ENCODE data around the gene DEFB131B.
"Not testable (repeated sequence)": the region's sequence is repeated elsewhere in the genome, so short reads cannot be mapped to it uniquely, and the experiment has no call there.

Gene DEFB131B, protein sequence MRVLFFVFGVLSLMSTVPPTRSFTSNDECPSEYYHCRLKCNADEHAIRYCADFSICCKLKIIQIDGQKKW

GRCh38 chr11:71878059-71878458, at the start of gene DEFB131B:
Gene DEFB131B, plus strand, starts transcription at chr11:71878453. Its CDS starts 0 bp downstream, at chr11:71878453.
- DNase-seq (ENCODE audit: low spot score) = not testable (repeated sequence)

- not testable (repeated sequence) for DNase-seq (ENCODE audit: low spot score)
These were observed 49.0 kb upstream of the DEFB131B start for GRCh38 chr11:71829247-71829646.

- DNase-seq (ENCODE audit: low spot score) = not testable (repeated sequence)
These were observed 48.6 kb upstream of the DEFB131B start for GRCh38 chr11:71829686-71830085.

GRCh38 chr11:71832811-71833210, 45.4 kb upstream of the DEFB131B start, which contains the start of gene DEFB108B:
Gene DEFB108B, plus strand, starts transcription at chr11:71833200. Its CDS starts 0 bp downstream, at chr11:71833200.
- DNase-seq (ENCODE audit: low spot score) = not testable (repeated sequence)

DNA sequence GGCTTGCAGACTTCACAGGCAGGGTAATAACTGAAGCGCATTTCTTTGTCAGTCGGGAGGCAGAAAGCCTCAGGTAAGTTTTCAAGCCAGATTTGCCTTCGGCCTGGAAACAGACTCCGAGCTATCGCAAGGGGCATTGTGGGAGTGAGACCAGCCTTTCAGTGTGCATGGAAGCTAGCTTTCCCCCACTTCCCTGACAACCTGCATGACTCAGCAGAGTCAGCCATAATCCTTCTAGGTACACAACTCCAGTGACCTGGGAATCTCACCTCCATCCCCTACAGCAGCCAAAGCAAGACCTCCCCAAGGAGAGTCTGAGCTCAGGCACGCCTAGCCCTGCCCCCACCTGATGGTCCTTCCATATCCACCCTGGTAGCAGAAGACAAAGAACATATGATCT, 35.5 kb upstream of the DEFB131B start:
- DNase-seq (ENCODE audit: low spot score) = not testable (repeated sequence)

DNA sequence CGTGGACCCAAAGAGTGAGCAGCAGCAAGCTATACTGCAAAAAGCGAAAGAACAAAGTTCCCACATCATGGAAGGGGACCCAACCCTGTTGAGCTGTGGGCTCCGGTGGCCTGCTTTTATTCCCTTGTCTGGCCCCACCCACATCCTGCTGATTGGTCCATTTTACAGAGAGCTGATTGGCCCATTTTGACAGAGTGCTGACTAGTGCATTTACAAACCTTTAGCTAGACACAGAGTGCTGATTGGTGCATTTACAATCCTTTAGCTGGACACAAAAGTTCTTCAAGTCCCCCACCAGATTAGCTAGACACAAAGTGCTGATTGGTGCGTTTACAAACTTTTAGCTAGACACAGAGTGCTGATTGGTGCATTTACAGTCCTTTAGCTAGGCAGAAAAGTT, 34.9 kb upstream of the DEFB131B start:
- not testable (repeated sequence) for DNase-seq (ENCODE audit: low spot score)

DNA sequence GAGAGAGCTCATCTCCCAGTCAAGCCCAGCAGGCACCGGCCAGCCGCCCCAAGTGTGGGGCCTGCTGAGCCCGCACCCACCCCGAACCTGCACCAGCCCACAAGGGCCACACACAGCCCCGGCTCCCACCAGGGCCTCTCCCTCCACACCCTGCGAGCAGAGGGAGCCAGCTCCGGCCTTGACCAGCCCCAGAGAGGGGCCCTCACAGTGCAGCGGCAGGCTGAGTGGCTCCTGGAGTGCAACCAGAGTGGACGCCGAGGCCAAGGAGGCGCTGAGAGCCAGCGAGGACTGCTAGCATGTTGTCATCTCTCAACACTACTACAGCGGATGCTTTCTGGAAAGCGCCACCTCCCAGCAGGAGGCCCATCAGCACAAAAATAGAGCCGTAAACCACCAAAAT, 34.4 kb upstream of the DEFB131B start:
- no peak for DNase-seq (ENCODE audit: low spot score)

DNA sequence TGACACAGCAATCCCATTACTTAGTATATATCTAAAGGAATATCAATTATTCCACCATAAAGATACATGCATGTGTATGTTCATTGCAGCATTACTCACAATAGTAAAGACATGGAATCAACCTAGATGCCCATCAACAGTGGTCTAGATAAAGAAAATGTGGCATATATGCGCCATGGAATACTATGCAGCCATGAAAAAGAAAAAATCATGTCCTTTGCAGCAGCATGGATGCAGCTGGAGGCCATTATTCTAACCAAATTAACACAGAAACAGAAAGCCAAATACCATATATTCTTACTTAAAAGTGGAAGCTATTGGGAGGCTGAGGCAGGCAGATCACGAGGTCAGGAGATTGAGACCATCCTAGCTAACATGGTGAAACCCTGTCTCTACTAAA, 24.4 kb upstream of the DEFB131B start:
- DNase-seq (ENCODE audit: low spot score) = not testable (repeated sequence)

- not testable (repeated sequence) for DNase-seq (ENCODE audit: low spot score)
These were observed 22.4 kb upstream of the DEFB131B start for GRCh38 chr11:71855880-71856279.

GRCh38 chr11:71860835-71861234, 17.4 kb upstream of the DEFB131B start:
- DNase-seq (ENCODE audit: low spot score) = not testable (repeated sequence)

- peak; percentile 74 for DNase-seq (ENCODE audit: low spot score)
These were observed 14.2 kb upstream of the DEFB131B start for GRCh38 chr11:71863978-71864627.

GRCh38 chr11:71867209-71867608, 11.0 kb upstream of the DEFB131B start:
- not testable (repeated sequence) for DNase-seq (ENCODE audit: low spot score)

GRCh38 chr11:71869931-71870330, 8.3 kb upstream of the DEFB131B start:
- not testable (repeated sequence) for DNase-seq (ENCODE audit: low spot score)

GRCh38 chr11:71870661-71871060, 7.6 kb upstream of the DEFB131B start:
- DNase-seq (ENCODE audit: low spot score) = not testable (repeated sequence)

- DNase-seq (ENCODE audit: low spot score) = not testable (repeated sequence)
These were observed 2.0 kb upstream of the DEFB131B start for GRCh38 chr11:71876262-71876661.

DNA sequence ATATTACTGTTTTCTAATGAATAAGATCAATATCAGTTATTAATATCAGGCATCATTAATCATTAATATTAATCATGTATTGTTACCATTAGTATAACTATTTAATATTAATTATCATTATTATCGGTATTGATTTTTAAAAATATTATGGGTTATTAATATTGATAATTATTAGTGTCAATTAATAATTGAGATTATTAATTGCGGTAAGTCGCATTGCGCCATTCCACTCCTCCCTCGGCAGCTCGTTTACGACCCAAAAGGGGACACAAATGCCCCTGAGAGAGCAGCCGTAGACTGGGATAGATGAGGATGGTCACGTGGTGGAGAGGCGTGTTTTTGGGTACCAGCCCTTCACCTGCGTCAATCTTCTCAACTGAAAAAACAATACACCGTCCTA, 7.6 kb downstream of the DEFB131B start:
- DNase-seq (ENCODE audit: low spot score) = not testable (repeated sequence)

GRCh38 chr11:71888335-71889010, 10.2 kb downstream of the DEFB131B start:
- DNase-seq (ENCODE audit: low spot score) = not testable (repeated sequence)

DNA sequence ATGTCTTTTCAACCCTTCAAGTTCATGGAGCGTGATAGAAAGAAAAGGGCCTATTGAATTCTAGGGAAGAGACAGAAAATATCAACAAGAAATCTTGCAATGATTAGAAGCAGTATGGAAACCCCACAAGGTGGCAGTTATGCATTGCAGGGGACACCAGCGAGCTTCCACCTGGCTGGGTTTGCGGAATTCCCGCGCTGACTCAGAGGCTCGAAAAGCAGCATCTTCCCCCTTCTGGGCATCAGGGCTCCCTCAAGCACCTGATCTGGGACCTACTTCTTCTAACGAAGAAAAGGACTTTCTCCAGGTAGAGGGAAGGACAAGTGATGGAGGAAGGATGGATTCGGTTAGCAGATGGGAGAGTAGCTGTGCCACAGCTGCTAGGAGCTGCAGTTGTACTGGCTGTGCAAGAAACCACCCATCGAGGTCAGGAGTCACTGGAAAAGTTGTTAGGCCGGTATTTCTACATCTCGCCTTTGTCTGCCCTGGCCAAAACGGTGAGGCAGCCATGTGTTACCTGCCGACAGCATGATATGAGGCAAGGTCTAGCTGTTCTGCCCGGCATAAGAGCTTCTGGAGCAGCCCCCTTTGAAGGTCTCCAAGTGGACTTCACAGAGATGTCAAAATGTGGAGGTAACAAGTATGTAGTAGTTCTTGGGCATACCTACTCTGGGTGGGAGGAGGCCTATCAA, 11.1 kb downstream of the DEFB131B start:
- DNase-seq (ENCODE audit: low spot score) = not testable (repeated sequence)

DNA sequence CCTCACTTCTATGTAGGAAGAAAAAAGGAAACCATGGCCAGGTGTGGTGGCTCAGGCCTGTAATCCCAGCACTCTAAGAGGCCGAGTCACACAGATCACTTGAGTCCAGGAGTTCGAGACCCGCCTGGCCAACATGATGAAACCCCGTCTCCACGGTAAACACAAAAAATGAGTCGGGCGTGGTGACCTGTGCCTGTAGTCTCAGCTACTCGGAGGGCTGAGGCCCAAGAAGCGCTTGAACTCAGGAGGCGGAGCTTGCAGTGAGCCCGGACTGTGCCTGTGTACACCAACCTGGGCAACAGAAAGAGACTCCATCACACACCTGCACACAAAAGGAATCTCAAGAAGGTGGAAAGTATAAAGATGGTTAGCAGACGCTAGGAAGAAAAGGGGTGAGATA, 17.7 kb downstream of the DEFB131B start:
- no peak for DNase-seq (ENCODE audit: low spot score)

DNA sequence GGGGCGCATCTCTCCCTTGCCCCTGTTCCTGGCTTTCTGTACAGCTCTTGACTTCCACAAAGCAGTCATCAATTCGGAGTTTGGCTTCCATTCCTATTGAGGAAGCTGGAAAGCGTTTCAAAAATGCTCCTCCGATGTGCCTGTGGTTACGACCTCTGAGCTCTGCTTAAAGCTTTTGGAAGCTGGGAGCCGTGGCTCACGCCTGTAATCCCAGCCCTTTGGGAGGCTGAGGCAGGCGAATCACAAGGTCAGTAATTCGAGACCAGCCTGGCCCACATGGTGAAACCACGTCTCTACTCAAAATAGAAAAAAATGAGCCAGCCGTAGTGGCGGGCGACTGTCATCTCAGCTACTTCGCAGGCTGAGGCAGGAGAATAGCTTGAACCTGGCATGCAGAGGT, 22.9 kb downstream of the DEFB131B start:
- not testable (repeated sequence) for DNase-seq (ENCODE audit: low spot score)

DNA sequence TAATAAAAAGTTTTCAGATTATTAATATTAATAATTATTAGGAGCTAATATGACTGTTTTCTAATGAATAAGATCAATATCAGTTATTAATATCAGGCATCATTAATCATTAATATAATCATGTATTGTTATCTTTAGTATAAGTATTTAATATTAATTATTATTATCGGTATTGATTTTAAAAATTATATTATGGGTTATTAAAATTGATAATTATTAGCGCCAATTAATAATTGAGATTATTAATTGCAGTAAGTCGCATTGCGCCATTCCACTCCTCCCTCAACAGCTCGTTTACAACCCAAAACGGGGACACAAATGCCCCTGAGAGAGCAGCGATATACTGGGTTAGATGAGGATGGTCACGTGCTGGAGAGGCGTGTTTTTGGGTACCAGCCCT, 30.0 kb downstream of the DEFB131B start:
- DNase-seq (ENCODE audit: low spot score) = no peak

- DNase-seq (ENCODE audit: low spot score) = not testable (repeated sequence)
These were observed 32.5 kb downstream of the DEFB131B start for GRCh38 chr11:71910775-71911174.
